ENCODE measurements around the gene SLC2A11.
"Not testable (repeated sequence)": the region's sequence is repeated elsewhere in the genome, so short reads cannot be mapped to it uniquely, and the experiment has no call there.

Gene SLC2A11

GRCh38 chr22:23908587-23909205 lies 51.0 kb downstream of the SLC2A11 start:
- no peak for DNase-seq (ENCODE audit: low spot score)

DNA sequence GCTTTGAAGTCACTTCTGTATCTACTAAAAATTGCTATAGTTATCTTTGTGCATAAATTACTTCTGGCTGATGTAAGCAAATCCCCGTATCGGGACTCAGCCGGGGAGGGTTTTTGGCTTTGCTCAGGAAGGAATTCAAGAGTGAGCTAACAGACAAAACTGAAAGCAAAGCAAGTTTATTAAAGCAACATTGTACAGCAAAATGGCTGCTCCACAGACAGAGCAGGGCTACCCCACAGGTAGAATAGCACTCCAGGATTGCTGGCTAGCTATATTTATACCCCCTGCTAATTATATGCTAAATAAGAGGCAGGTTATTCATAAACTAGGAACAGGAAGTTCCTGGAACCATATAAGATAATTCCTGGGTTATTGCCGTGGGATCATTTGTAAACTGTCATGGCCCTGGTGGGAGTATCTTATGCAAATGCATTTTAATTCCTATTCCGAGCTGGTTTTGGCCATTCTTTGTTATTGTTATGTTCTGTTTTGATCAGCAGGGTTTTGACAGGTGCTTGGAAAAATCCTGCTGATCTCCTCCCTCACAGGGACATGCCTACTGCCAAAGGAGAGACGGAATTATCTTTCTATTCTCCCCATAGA lies 51.7 kb downstream of the SLC2A11 start:
- DNase-seq (ENCODE audit: low spot score) = no peak

- no peak for DNase-seq (ENCODE audit: low spot score)
Observed at GRCh38 chr22:23910496-23911190, 53.0 kb downstream of the SLC2A11 start.

DNA sequence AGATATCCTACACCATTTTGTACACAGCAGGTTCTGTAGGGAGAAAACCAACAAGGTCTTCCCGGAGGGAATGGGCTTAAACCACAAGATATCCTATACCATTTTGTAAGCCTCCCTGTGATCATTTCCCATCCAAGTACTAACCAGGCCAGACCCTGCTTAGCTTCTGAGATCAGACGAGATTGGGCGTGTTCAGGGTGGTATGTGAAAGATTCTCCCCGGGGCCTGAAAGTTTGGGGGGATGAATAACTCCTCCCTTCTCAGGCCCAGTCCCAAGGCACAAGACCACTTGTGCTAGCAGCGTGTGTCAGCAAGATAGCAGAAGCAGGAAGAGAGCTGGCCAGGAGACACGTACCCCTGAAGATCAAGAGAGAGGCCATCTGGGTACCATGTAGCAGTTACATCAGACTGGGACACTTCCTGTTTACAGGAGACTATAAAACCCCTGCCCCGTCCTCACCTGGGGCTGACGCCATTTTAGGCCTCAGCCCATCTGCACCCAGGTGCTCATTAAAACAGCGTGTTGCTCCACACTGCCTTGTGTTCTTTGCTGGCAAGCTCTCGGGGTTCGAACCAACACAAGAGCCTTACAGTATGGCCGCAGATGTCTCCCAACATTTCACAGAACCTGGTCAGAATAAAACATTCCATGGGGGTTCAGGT lies 53.8 kb downstream of the SLC2A11 start:
- DNase-seq (ENCODE audit: low spot score) = no peak

GRCh38 chr22:23912293-23912903 lies 54.7 kb downstream of the SLC2A11 start:
- no peak for DNase-seq (ENCODE audit: low spot score)

- no peak for DNase-seq (ENCODE audit: low spot score)
Observed at GRCh38 chr22:23913306-23913660, 55.6 kb downstream of the SLC2A11 start.

- DNase-seq (ENCODE audit: low spot score) = peak; percentile 99
Observed at GRCh38 chr22:23913661-23914353, 56.1 kb downstream of the SLC2A11 start.

- no peak for DNase-seq (ENCODE audit: low spot score)
Observed at GRCh38 chr22:23915290-23915689, 57.6 kb downstream of the SLC2A11 start.

DNA sequence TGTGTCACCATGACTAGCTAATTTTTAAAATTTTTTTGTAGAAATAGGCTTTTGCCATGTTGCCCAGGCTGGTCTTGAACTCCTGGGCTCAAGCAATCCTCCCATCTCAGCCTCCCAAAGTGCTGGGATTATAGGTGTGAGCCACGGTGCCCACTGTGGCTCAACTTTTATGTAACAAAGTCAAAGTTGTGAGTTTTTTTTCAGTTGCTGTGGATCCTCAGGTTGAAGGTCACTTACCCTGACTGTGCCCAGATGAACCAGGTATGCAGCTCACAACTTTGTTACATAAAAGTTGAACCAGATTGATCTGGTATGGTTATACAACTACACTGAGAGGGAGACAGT lies 62.6 kb downstream of the SLC2A11 start:
- DNase-seq (ENCODE audit: low spot score) = not testable (repeated sequence)

GRCh38 chr22:23921586-23922201 lies 64.0 kb downstream of the SLC2A11 start:
- DNase-seq (ENCODE audit: low spot score) = not testable (repeated sequence)

DNA sequence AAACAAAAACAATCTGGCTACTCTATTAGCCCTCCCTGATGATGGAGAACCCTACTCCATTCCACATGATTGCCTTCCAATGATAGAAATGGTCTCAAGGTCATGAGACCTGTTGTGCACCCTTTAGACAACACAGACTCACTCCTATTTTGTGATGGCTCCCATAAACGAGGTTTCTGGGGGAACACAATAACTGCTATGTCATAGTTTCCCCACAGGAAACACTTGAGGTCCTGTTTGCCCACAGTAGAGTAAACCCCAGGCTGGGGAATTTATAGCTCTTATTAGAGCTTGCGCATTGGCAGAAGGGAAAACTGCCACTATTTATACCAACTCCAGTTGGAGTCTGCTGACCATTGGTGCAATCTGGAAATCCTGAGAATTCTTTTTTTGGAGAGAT lies 65.2 kb downstream of the SLC2A11 start:
- DNase-seq (ENCODE audit: low spot score) = no peak

DNA sequence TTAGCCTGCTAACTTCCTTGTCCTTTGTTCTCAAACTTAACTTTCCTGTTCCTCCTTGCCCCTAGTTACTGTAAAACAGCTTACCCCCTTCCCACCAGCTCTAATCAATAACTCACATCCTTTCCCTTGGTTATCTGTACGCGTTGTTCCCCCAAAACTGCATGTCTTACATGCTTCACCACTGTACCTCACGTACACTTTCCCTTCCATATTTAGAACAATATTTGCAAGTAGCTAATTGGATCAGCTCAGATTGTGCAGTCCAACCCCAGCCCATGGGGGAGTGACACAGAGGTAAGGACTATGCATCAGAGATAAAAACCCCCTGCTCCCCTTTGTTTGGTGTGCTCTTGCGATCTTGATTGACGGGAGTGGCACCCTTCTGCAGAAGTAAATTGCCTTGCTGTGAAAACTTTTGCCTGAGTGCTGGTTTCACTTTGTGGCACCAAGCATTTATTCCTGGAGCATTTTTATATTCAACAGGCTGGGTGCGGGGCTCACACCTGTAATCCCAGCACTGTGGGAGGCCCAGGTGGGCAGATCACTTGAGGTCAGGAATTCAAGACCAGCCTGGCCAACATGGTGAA lies 67.4 kb downstream of the SLC2A11 start:
- DNase-seq (ENCODE audit: low spot score) = no peak

DNA sequence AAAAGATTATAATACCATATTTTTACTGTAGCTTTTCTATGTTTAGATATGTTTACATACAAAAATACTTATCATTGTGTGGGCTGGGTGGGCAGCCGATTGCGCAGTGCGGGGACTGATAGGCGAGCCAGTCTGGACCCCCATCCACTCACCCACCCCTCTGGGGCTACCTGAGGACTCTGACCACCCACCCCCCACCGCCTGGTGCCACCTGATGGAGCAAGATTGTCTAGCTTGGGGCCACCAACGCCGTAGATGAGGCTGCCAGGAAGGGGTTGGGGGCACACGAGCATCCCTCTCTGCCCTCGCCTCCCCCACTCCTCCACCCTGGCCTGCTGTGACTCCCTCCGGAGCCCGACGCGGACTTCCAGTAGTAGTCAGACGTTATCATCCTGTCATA lies 68.9 kb downstream of the SLC2A11 start:
- DNase-seq (ENCODE audit: low spot score) = no peak
